Neural progenitor cell (in vitro differentiated cells): ENCODE measurements around the gene TRIM26.

Source experiments
- CTCF ChIP-seq: fragments of 200-600 bp; sonication (generic); IDR thresholded peaks from 2 replicates; pipeline ENCODE4 v1.5.1; 2017; ENCODE audit warnings: antibody characterized with exemption, mild to moderate bottlenecking
- EZH2phosphoT487 ChIP-seq: fragments of 200-600 bp; sonication (generic); IDR thresholded peaks from 2 replicates; pipeline ENCODE4 v1.6.1; 2017; ENCODE audit warnings: antibody characterized with exemption

DNA sequence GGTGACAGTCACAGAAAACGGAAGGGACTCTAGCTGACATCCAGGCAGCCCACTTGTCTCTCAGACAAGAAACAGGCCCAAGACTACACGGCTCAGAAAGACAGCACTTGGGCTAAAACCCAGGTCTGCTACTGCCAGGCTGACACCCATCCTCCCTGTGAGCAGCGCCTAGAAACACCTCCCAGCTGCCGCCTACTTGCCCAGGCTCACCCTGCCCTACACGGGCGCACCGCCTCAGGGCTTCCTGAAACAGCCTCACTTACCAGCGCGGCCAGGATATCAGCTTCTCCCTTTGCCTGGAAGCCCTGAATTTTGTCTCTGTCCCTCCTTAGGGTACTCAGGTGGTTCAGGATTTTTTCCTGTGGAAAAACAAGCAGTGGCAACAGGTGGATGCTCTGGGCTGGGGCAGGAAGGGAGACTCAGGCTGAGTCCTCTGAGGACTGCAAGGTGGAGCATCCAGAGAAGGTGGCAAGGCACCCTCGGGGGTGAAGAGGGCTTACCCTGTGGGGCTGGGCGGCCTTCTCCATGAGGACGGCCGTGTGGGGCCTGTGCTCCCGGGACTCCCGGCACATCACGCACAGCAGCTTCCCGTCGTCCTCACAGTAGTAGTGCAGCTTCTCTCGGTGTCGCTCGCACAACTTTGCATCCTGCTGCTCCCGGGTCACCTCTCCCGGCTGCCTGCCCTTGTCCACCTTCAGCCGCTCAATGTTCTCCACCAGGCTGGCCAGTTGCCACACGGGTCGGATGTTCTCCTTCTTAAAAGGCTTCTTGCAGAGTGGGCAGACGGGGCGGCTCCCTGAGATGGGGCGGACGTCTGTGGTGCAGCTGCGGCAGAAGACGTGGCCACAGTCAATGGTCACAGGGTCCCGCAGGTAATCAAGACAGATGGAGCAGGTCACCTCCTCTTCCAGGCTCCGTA is 14.8 kb downstream of the TRIM26 start:
- TF ChIP-seq CTCF (no peak), EZH2phosphoT487 (no peak)
